Mammary epithelial cell (primary cell): ENCODE results near the gene SYNGR2.

ENCODE experiments used
- CTCF ChIP-seq, 2 donors: IDR thresholded peaks in 1 of 2; conservative IDR thresholded peaks in 1 of 2; 2 replicates each; pipeline ENCODE4 v1.5.1; 2011 to 2012; ENCODE audit warnings: inconsistent platforms in 2 of 2, low read length in 2 of 2, mild to moderate bottlenecking in 2 of 2, control low read depth in 1 of 2, low read depth in 1 of 2; ENCODE audit not compliant: insufficient read depth in 1 of 2; ENCODE audit errors: extremely low read depth in 1 of 2
- EZH2 ChIP-seq: IDR thresholded peaks from 2 replicates; pipeline ENCODE4 v1.6.1; 2012; ENCODE audit warnings: low read length, inconsistent platforms, borderline replicate concordance

- no peak for TF ChIP-seq CTCF (conservative IDR thresholded peaks at IDR 0.05 in 1 of 2, IDR thresholded peaks at IDR 0.05 in 1 of 2; ENCODE audit: extremely low read depth in 1 of 2, insufficient read depth in 1 of 2, low read depth in 1 of 2, low read length in 2 of 2)
- TF ChIP-seq EZH2 = no peak
Observed at GRCh38 chr17:78142119-78142861, 26.1 kb upstream of the SYNGR2 start.
